ENCODE measurements around the gene CHRD. TPM values are rescaled to one million over a fixed set of nuclear protein-coding genes. Genes with fewer than 3 reads are reported as not detected.

CHRD gene
- polyA plus RNA-seq, 1 of the 3 experiments (the other 2 are of a cell fraction): 0.95 TPM

- TF ChIP-seq NRF1 (IDR thresholded peaks at IDR 0.05; ENCODE audit: low read depth, low read length) (no peak), EZH2phosphoT487 (IDR thresholded peaks at IDR 0.05; ENCODE audit: borderline replicate concordance, low read depth) (no peak), ELF1 (IDR thresholded peaks at IDR 0.05) (no peak), TCF12 (IDR thresholded peaks at IDR 0.05) (no peak), MAX (IDR thresholded peaks at IDR 0.05; ENCODE audit: low read depth) (no peak), FOSL2 (IDR thresholded peaks at IDR 0.05; ENCODE audit: borderline replicate concordance, low read depth) (no peak)
These were observed 6.4 kb upstream of the CHRD start (continued) for GRCh38 chr3:184373422-184373821.

- H2AFZ ChIP-seq (ENCODE audit: low read depth): no peak overlapping the region
- no peak overlapping the region for H3K4me3 ChIP-seq (ENCODE audit: low read depth in 2 of 2, low read length in 1 of 2)
- no peak overlapping the region for H3K4me2 ChIP-seq
- H3K36me3 ChIP-seq (replicated peaks in 1 of 2; ENCODE audit: control insufficient read depth in 1 of 2, insufficient read depth in 2 of 2, low read length in 1 of 2): no peaks in the 10 kb centered on the region
- H3F3A ChIP-seq (replicated peaks; ENCODE audit: insufficient read depth): peaks cover 8% of the 10 kb centered on the region
- H4K20me1 ChIP-seq (ENCODE audit: insufficient read depth): no peaks in the 10 kb centered on the region
- no peaks in the 10 kb centered on the region for H3K9me2 ChIP-seq
- H3K4me1 ChIP-seq (ENCODE audit: control insufficient read depth in 1 of 2, insufficient read depth in 2 of 2, low read depth in 1 of 2, low read length in 1 of 2): peaks cover 10 to 12% of the 10 kb centered on the region in 2 experiments; a peak in 2 of 4 replicates
- H3K9ac ChIP-seq: no peak overlapping the region
- ChIA-PET CTCF (interaction anchor here (0.9 to 11.1 kb wide), 8 partner anchors 13 to 428 kb away, joined by 3 to 165 read pairs (median 4); no protein-coding TSS in a partner anchor), POLR2A (no interaction called here)
- DNase-seq: no peak
- WGBS (ENCODE audit: low lambda C conversion rate): 81% methylated on average over 12 of the region's 12 CpGs
- TF ChIP-seq SIN3A (IDR thresholded peaks at IDR 0.05; ENCODE audit: borderline replicate concordance, low read depth, low read length) (no peak), FOXM1 (IDR thresholded peaks at IDR 0.05; ENCODE audit: low read depth) (no peak)
- H3K27me3 ChIP-seq (ENCODE audit: insufficient read depth): peaks cover 7% of the 10 kb centered on the region; the same call in 1 of the 2 replicates
- H3K79me2 ChIP-seq (ENCODE audit: insufficient read depth): no peaks in the 10 kb centered on the region
- H3K9me3 ChIP-seq: no peaks in the 10 kb centered on the region
- no peak overlapping the region for H3K27ac ChIP-seq (ENCODE audit: low read depth in 2 of 2, low read length in 1 of 2)
These were observed 4.0 kb upstream of the CHRD start for GRCh38 chr3:184375747-184376461.

- Histone ChIP-seq H2AFZ (ENCODE audit: low read depth) (no peak overlapping the region), H3K4me2 (no peak overlapping the region), H3F3A (replicated peaks; ENCODE audit: insufficient read depth) (peaks cover 4% of the 10 kb centered on the region), H3K27ac (ENCODE audit: low read depth in 2 of 2, low read length in 1 of 2) (no peak overlapping the region), H4K20me1 (ENCODE audit: insufficient read depth) (no peaks in the 10 kb centered on the region), H3K79me2 (ENCODE audit: insufficient read depth) (no peaks in the 10 kb centered on the region), H3K9ac (no peak overlapping the region), H3K27me3 (ENCODE audit: insufficient read depth) (peaks cover 7% of the 10 kb centered on the region; the same call in 1 of the 2 replicates), H3K36me3 (replicated peaks in 1 of 2; ENCODE audit: control insufficient read depth in 1 of 2, insufficient read depth in 2 of 2, low read length in 1 of 2) (no peaks in the 10 kb centered on the region), H3K9me2 (no peaks in the 10 kb centered on the region), H3K4me1 (ENCODE audit: control insufficient read depth in 1 of 2, insufficient read depth in 2 of 2, low read depth in 1 of 2, low read length in 1 of 2) (peaks cover 0 to 12% of the 10 kb centered on the region in 2 experiments; a peak in 1 of 4 replicates), H3K4me3 (ENCODE audit: low read depth in 2 of 2, low read length in 1 of 2) (no peak overlapping the region), H3K9me3 (no peaks in the 10 kb centered on the region)
- TF ChIP-seq MAX (IDR thresholded peaks at IDR 0.05; ENCODE audit: low read depth) (no peak), POLR2AphosphoS5 (IDR thresholded peaks at IDR 0.05; ENCODE audit: low read depth, low read length) (no peak), FOXJ3 (CRISPR knock-in tag; IDR thresholded peaks at IDR 0.05) (no peak), TCF12 (IDR thresholded peaks at IDR 0.05) (no peak), TAF1 (IDR thresholded peaks at IDR 0.05; ENCODE audit: borderline replicate concordance, low read depth, low read length) (no peak), RFX5 (IDR thresholded peaks at IDR 0.05; ENCODE audit: low read length) (no peak), ELF1 (IDR thresholded peaks at IDR 0.05) (no peak), USF2 (IDR thresholded peaks at IDR 0.05; ENCODE audit: borderline replicate concordance, low read depth, low read length) (no peak), EZH2phosphoT487 (IDR thresholded peaks at IDR 0.05; ENCODE audit: borderline replicate concordance, low read depth) (no peak), GATA2 (CRISPR knock-in tag; IDR thresholded peaks at IDR 0.05) (no peak), MXI1 (IDR thresholded peaks at IDR 0.05; ENCODE audit: low read depth, low read length) (no peak), JUND (IDR thresholded peaks at IDR 0.05) (no peak)
- CTCF ChIA-PET: interaction anchor here (0.6 to 2.3 kb wide), 3 partner anchors 39 to 136 kb away, joined by 3 to 10 read pairs (median 3); no protein-coding TSS in a partner anchor
- POLR2A ChIA-PET: interaction anchor here (0.6 kb wide), 1 partner anchor 142 kb away, joined by 3 read pairs; no protein-coding TSS in a partner anchor
- no peak for DNase-seq
- WGBS (ENCODE audit: low lambda C conversion rate): 83% methylated on average over 5 of the region's 5 CpGs
These were observed 2.5 kb upstream of the CHRD start for GRCh38 chr3:184377374-184377773.
